Mucosa of descending colon (tissue), 3 donors: ENCODE results near the gene AFF4. TPM values are rescaled to one million over a fixed set of nuclear protein-coding genes. Genes with fewer than 3 reads are reported as not detected.

Experiments
- ATAC-seq: fragments of 200-7000 bp; cut with Tn5 transposase; one replicate; pipeline ENCODE4 v1.9.1; 2020; ENCODE audit warnings: mild to moderate bottlenecking, moderate library complexity
- DNase-seq, 3 donors: peaks; one replicate each; pipeline ENCODE4 v3.0.0-alpha.2; 2020
- H3K36me3 ChIP-seq: fragments of 200-600 bp; one replicate; pipeline ENCODE4 v1.8.0; 2021; ENCODE audit warnings: low read depth, mild to moderate bottlenecking
- H3K4me1 ChIP-seq: fragments of 200-600 bp; one replicate; pipeline ENCODE4 v1.8.0; 2021; ENCODE audit warnings: low read depth, mild to moderate bottlenecking
- H3K4me3 ChIP-seq: fragments of 200-600 bp; one replicate; pipeline ENCODE4 v1.8.0; 2021; ENCODE audit warnings: mild to moderate bottlenecking
- H3K9me3 ChIP-seq: fragments of 200-600 bp; one replicate; pipeline ENCODE4 v1.8.0; 2021; ENCODE audit warnings: mild to moderate bottlenecking
- intact Hi-C, 2 donors: fragments of 100-400 bp; cut with DNase I in 1 of 2; cut with micrococcal nuclease in 1 of 2; formaldehyde crosslinking; loops; one replicate each; pipeline versions ENCODE4 v1.11.0 to v1.11.1; 2022; cut with DNase I, micrococcal nuclease
- total RNA-seq, 3 donors: library from RNA; stranded (reverse); fragmentation: NEBNext Ultra II Directional in 2 of 3; extraction: Animal tissue kit (Norgen Biotek cat#: 25700) in 2 of 3; gene quantifications; one replicate each; pipeline versions ENCODE4 v1.2.1 to v1.2.4, GENCODE V29; 2021 to 2023
- TF ChIP-seq, protein P1 (sequence below): fragments of 200-600 bp; IDR thresholded peaks from one replicate; pipeline ENCODE4 v1.8.0; 2022; ENCODE audit warnings: antibody characterized with exemption, mild to moderate bottlenecking
- donor health status: DM: no; HTN: no; CAD: no; lungs with moderate emphysema.
- donor health status: DM: no; HTN: no; CAD: no.
- donor health status: DM: no; HTN: yes; CAD: no.

The AFF4 gene
- total RNA-seq, 3 donors from 2014 or later = 65.8 to 85.3 (median 76.6) TPM

- Histone ChIP-seq H3K4me3 (no peak within 1 kb of the TSS), H3K9me3 (no peaks in the 10 kb centered on the region), H3K36me3 (no peaks in the 10 kb centered on the region), H3K4me1 (peaks cover 11% of the 10 kb centered on the region)
- DNase-seq (peak in 1 of 3 donors; percentile 26), ATAC-seq (peak; percentile 76)
- TF ChIP-seq, protein P1, sequence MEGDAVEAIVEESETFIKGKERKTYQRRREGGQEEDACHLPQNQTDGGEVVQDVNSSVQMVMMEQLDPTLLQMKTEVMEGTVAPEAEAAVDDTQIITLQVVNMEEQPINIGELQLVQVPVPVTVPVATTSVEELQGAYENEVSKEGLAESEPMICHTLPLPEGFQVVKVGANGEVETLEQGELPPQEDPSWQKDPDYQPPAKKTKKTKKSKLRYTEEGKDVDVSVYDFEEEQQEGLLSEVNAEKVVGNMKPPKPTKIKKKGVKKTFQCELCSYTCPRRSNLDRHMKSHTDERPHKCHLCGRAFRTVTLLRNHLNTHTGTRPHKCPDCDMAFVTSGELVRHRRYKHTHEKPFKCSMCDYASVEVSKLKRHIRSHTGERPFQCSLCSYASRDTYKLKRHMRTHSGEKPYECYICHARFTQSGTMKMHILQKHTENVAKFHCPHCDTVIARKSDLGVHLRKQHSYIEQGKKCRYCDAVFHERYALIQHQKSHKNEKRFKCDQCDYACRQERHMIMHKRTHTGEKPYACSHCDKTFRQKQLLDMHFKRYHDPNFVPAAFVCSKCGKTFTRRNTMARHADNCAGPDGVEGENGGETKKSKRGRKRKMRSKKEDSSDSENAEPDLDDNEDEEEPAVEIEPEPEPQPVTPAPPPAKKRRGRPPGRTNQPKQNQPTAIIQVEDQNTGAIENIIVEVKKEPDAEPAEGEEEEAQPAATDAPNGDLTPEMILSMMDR = no peak
- intact Hi-C loops = no loop called here
These were observed 90.1 kb downstream of the AFF4 start, which contains the start of gene LEAP2 for GRCh38 chr5:132873119-132873929. Gene LEAP2, plus strand, starts transcription at chr5:132873668. Its CDS starts 27 bp downstream, at chr5:132873695.

- Histone ChIP-seq H3K36me3 (no peaks in the 10 kb centered on the region), H3K9me3 (no peaks in the 10 kb centered on the region), H3K4me3 (no peak overlapping the region), H3K4me1 (peaks cover 11% of the 10 kb centered on the region)
- intact Hi-C loops = no loop called here
- DNase-seq (no peak), ATAC-seq (no peak)
- TF ChIP-seq, protein P1 = no peak
These were observed 90.7 kb downstream of the AFF4 start for GRCh38 chr5:132872788-132873118.

DNA sequence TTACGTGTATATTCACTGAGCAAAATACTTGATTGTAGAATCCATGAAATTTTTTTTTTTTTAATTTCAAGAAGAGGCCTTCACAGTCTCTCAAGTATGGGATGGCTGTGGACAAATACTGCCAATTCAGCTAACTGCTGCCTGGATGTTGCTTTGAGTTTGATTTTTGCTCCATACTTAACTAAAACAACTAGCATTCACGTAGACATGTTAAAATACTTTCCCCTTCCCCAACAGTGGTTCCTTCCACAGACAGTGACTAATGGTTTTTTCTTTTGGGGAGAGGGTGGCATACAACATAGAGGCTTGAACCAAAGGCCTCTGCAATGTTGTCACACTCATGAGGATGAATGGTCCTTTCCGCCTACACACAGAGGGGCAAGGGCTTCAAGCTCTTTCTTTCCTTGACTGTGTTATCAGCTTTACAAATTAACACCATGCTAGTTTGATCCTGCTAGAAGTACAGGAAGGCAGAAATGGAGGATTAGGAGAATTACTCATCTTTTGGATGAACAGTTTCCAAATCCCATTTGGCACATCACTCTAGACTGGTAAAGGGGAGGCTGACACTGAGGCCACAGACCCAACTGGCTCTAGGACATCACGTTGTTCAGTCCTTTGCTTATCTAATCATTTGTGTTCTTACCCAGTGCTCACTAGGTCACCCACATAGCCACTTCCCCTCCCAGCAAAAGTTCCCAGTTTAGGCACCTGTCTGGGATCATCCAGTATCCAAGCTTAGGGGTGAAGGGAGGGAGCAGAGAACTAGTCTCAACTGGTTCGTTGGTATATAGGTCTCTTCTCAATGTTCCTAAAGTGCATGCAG lies 91.8 kb downstream of the AFF4 start:
- no peak for ATAC-seq
- DNase-seq = no peak
- TF ChIP-seq, protein P1 = no peak
- H3K4me1 ChIP-seq = peaks cover 16% of the 10 kb centered on the region
- H3K9me3 ChIP-seq = no peaks in the 10 kb centered on the region
- H3K36me3 ChIP-seq = no peaks in the 10 kb centered on the region
- intact Hi-C loops = no loop called here
- H3K4me3 ChIP-seq = no peak overlapping the region

DNA sequence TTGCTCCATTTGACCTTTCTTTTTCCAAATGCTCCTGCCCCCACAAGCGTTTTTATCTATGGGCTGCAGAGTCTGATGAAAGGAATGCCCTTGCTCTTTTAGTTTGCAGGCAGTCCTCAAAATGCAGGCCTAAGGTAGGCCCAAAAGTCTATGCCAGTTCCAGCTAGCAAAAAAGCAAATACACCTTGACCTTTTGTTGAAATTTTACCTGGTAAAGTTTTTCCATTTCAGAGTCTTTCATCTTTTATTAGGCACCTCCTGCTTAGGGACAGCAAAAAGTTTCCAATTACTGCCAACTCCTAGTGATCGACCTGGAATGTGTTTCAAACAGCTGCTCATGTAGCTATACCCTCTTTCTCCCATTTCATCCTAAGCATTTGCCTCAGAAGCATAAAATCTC lies 92.6 kb downstream of the AFF4 start:
- TF ChIP-seq, protein P1 = no peak
- no peak for ATAC-seq
- no peaks in the 10 kb centered on the region for H3K9me3 ChIP-seq
- no peaks in the 10 kb centered on the region for H3K36me3 ChIP-seq
- H3K4me3 ChIP-seq = no peak overlapping the region
- intact Hi-C loops = no loop called here
- no peak for DNase-seq
- peaks cover 18% of the 10 kb centered on the region for H3K4me1 ChIP-seq

GRCh38 chr5:132868754-132869153 lies 94.7 kb downstream of the AFF4 start:
- Histone ChIP-seq H3K9me3 (no peaks in the 10 kb centered on the region), H3K4me1 (peaks cover 22% of the 10 kb centered on the region), H3K36me3 (no peaks in the 10 kb centered on the region), H3K4me3 (no peak overlapping the region)
- intact Hi-C loops = no loop called here
- DNase-seq (no peak), ATAC-seq (no peak)
- TF ChIP-seq, protein P1 = no peak
